Measurements from ENCODE around the gene TMEM151B. TPM values are rescaled to one million over a fixed set of nuclear protein-coding genes. Genes with fewer than 3 reads are reported as not detected.

Gene TMEM151B
- total and polyA plus RNA-seq, 2 of the 13 experiments (the other 11 are each of a cell fraction or from before 2014, with no cell fraction given): not detected

DNA sequence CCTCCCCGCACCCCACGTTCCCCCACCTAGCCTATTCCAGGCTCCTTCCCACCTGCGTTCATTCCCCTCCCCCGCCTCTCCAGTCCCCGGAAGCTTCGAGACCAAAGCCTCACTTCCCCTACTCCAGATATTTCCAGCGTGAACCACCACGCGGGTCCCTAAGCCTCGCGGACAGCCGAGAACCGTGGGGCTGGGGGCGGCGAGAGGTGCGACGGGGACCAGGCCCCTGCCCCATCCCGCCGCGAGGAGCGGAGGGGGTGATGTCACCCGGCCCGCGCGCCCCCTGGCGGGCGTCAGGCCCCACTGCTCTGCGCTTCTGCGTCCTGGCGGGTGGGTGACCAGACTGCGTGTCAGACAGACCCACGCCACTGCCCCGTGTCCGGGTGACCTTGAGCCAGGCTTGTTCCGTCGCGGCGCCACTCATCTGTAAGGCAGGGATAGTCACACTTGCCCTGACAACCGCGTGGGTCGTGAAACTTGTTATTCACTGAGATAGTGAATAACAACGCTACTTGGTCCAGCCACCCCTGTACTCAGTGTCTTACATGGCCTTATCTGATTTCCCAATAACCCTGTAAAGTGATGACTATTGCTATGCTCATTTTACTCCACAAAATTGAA, 32.3 kb upstream of the TMEM151B start (continued):
- peak; percentile 75; the same call in 1 of the 2 replicates for TF ChIP-seq SALL1 (CRISPR knock-in tag; IDR thresholded peaks at IDR 0.05)
- no peak for TF ChIP-seq GPN1 (CRISPR knock-in tag; IDR thresholded peaks at IDR 0.05; ENCODE audit: borderline replicate concordance)
- TF ChIP-seq NFRKB (IDR thresholded peaks at IDR 0.05): no peak
- no peak for TF ChIP-seq ZNF292 (CRISPR knock-in tag; IDR thresholded peaks at IDR 0.05; ENCODE audit: borderline replicate concordance, low read depth)
- TF ChIP-seq ZNF567 (CRISPR knock-in tag; IDR thresholded peaks at IDR 0.05; ENCODE audit: borderline replicate concordance): no peak
- TF ChIP-seq ZBTB37 (CRISPR knock-in tag; IDR thresholded peaks at IDR 0.05): no peak
- TF ChIP-seq E2F1 (CRISPR knock-in tag; IDR thresholded peaks at IDR 0.05): no peak
- TF ChIP-seq, protein P1, sequence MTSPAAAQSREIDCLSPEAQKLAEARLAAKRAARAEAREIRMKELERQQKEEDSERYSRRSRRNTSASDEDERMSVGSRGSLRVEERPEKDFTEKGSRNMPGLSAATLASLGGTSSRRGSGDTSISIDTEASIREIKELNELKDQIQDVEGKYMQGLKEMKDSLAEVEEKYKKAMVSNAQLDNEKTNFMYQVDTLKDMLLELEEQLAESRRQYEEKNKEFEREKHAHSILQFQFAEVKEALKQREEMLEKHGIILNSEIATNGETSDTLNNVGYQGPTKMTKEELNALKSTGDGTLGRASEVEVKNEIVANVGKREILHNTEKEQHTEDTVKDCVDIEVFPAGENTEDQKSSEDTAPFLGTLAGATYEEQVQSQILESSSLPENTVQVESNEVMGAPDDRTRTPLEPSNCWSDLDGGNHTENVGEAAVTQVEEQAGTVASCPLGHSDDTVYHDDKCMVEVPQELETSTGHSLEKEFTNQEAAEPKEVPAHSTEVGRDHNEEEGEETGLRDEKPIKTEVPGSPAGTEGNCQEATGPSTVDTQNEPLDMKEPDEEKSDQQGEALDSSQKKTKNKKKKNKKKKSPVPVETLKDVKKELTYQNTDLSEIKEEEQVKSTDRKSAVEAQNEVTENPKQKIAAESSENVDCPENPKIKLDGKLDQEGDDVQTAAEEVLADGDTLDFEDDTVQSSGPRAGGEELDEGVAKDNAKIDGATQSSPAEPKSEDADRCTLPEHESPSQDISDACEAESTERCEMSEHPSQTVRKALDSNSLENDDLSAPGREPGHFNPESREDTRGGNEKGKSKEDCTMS (CRISPR knock-in tag; conservative IDR thresholded peaks at IDR 0.05): no peak
- TF ChIP-seq, protein P2, sequence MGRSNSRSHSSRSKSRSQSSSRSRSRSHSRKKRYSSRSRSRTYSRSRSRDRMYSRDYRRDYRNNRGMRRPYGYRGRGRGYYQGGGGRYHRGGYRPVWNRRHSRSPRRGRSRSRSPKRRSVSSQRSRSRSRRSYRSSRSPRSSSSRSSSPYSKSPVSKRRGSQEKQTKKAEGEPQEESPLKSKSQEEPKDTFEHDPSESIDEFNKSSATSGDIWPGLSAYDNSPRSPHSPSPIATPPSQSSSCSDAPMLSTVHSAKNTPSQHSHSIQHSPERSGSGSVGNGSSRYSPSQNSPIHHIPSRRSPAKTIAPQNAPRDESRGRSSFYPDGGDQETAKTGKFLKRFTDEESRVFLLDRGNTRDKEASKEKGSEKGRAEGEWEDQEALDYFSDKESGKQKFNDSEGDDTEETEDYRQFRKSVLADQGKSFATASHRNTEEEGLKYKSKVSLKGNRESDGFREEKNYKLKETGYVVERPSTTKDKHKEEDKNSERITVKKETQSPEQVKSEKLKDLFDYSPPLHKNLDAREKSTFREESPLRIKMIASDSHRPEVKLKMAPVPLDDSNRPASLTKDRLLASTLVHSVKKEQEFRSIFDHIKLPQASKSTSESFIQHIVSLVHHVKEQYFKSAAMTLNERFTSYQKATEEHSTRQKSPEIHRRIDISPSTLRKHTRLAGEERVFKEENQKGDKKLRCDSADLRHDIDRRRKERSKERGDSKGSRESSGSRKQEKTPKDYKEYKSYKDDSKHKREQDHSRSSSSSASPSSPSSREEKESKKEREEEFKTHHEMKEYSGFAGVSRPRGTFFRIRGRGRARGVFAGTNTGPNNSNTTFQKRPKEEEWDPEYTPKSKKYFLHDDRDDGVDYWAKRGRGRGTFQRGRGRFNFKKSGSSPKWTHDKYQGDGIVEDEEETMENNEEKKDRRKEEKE (IDR thresholded peaks at IDR 0.05): no peak
- TF ChIP-seq ZNF720 (CRISPR knock-in tag; IDR thresholded peaks at IDR 0.05): 0 out of 2 replicates have a peak, but pooled peaks have one; percentile 36
- peak; percentile 56; the same call in 1 of the 2 replicates for TF ChIP-seq ZNF839 (CRISPR knock-in tag; IDR thresholded peaks at IDR 0.05; ENCODE audit: borderline replicate concordance)
- TF ChIP-seq NPAS2 (CRISPR knock-in tag; IDR thresholded peaks at IDR 0.05; ENCODE audit: borderline replicate concordance): no peak
- TF ChIP-seq CHD4 (IDR thresholded peaks at IDR 0.05; ENCODE audit: borderline replicate concordance, low read length): peak; percentile 88; the same call in 1 of the 2 replicates
- peak; percentile 39; the same call in 1 of the 2 replicates for TF ChIP-seq TAF1 (CRISPR knock-in tag; IDR thresholded peaks at IDR 0.05)
- no peak for TF ChIP-seq MAFG (CRISPR knock-in tag; IDR thresholded peaks at IDR 0.05)
- no peak for TF ChIP-seq NFAT5 (CRISPR knock-in tag; IDR thresholded peaks at IDR 0.05)

Data from HepG2 (cell line).